Stromal cell of bone marrow (primary cell): ENCODE measurements around the gene TRAPPC1.
A peak's percentile ranks its signal among the peaks of the same experiment; 100 is the strongest.

ENCODE experiments used
- DNase-seq: peaks from one replicate; pipeline ENCODE4 v3.0.0-alpha.2; 2012; ENCODE audit warnings: low read depth

Gene TRAPPC1

DNA sequence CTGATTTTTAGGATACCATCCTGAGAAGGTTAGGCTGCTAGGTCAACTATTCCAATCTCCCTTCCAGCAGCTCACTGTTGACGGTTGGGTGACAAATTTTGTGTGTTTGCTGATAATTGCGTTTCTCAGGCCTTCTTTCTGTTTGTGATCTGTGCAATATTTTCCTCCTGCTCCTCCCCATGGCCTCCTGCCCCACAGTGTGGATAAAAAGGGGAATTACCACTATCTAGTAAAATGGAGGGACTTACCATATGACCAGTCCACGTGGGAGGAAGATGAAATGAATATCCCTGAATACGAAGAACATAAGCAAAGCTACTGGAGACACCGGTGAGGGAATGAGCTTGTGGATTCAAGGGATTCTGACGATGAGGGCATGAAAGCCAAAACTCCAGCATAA, 34.0 kb downstream of the TRAPPC1 start:
- DNase-seq: peak; percentile 61

DNA sequence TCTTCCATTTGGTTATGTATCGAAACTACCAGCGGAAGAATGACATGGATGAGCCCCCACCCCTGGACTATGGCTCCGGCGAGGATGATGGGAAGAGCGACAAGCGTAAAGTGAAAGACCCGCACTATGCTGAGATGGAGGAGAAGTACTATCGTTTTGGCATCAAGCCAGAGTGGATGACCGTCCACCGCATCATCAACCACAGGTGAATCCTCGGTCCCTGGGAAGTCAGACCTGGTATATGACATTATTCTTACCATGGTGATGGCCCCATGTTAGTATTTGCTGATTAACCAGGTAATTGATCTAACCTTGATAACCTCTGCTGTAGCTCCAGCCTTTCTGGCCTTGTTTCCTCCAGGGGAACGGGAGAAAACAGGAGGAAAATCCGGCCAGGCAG, 34.7 kb downstream of the TRAPPC1 start:
- DNase-seq: no peak

GRCh38 chr17:7894866-7895265, 36.9 kb downstream of the TRAPPC1 start:
- no peak for DNase-seq

GRCh38 chr17:7894226-7894625, 37.5 kb downstream of the TRAPPC1 start:
- DNase-seq: no peak

DNA sequence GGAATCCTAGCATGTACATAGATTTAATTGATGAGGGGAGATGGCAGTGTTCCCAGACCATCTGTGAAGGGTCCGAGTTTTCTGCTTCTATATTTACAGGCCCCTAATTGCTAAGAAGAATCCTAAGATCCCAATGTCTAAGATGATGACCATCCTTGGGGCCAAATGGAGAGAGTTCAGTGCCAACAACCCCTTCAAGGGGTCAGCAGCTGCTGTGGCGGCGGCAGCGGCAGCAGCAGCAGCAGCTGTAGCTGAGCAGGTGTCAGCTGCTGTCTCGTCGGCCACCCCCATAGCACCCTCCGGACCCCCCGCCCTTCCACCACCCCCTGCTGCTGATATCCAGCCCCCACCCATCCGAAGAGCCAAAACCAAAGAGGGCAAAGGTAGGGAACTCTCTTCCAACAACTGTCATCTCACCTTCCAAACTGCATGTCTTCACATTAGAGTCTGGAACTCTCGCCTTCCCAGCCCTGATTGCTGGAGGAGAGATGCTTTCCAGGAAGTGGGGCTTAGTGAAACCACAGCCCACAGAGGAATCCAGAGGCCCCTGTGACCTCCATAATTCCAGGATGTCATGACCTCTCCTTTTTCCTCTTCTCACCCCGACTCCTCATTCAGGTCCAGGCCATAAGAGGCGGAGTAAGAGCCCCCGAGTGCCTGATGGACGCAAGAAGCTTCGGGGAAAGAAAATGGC, 38.4 kb downstream of the TRAPPC1 start:
- no peak for DNase-seq

GRCh38 chr17:7889166-7889955, 42.4 kb downstream of the TRAPPC1 start:
- peak; percentile 90 for DNase-seq

DNA sequence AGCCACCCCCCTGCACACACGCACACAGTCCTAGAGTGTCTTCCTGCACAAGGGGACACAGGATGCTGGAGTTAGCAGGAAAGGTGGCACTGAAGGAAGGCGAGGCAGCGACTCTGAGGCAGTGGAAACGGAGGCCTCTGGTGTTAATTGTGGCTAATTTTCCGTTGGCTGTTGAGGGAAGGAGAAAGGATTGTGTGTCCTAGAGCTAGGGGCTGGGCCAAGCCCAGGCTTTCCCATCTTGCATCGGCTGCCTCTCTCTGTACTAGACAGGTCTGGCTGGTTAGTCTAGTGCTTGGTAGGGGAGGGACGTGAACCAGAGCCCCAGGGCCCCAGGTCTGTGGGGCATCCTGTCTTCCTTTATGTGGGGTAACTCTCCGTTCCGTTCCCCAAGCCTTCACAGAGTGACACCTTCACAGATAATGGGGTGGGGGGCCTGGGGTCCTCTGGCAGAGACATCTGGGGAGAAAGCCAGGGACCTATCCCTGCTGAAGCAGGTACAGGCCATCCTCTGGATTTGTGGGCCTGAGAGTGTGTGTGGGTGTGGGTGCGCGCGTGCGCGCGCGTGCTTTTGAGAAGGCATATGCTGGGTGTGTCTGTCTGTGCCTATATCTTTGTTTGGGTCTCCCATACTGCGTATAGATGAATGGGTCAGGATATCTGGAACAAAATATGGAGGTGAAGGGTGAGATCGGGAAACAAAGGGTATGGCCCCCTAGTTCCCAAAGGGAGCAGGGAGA, 43.4 kb downstream of the TRAPPC1 start, which contains the start of gene CHD3:
Gene CHD3 (plus strand): TSS at position 606 of the 737 bp plus-strand sequence. CDS start 212 bp downstream, outside the sequence.
- no peak for DNase-seq

DNA sequence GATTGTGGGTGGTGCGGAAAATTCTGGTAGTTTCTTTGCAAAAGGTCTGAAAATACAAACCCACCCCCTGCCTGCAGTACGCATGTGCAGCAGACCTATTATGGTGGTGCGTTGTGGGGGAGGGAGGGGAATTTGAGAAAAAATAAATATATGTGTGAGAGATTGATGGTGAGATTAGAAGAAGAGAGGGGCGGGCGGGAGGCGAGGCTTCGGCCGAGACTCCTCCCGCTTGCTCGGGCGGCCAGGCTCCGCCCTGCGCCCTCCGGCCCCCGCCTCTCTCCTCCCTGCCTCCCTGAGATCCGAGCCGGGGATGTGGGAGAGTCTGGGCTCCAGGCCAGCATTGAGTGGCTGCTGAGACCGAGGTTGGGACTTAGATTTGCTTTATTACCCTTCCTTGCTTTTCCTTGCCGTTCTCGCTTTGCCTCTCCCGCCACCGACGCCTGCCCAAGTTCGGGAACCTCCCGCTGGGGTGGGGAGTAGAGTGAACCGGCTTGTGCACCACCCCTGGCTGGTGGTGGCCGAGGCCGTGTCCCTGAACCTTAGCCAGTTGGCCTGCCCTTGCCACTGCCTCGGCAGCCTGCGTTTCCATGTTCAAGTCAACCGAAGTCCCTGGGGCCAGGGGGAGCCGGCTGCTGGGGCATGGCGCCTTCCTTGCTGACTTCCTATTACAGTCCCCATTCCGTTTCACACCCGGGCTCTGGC, 44.1 kb downstream of the TRAPPC1 start:
- DNase-seq: peak; percentile 93

DNA sequence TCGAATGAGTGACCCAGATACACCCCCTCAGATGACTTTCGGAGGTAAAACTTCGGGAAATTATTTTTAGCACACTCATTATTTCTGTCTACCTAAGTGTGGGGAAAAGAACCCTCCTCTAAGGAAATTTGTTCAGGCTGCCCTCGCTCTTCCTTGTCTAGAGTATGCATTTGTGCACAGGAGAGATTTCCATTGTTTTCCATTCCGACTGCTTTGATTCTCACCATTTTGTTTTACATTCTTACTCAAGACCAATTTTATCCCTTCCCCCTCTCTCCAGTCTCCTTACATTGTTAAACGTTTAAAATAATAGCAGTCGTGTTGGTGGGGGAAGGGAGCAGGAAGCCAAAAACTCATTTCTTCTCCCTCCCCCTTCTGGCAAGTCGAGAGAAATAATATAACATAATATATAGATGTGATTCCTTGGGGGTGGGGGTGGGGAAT, 44.7 kb downstream of the TRAPPC1 start:
- no peak for DNase-seq

GRCh38 chr17:7886227-7887037, 45.3 kb downstream of the TRAPPC1 start:
- DNase-seq: no peak

DNA sequence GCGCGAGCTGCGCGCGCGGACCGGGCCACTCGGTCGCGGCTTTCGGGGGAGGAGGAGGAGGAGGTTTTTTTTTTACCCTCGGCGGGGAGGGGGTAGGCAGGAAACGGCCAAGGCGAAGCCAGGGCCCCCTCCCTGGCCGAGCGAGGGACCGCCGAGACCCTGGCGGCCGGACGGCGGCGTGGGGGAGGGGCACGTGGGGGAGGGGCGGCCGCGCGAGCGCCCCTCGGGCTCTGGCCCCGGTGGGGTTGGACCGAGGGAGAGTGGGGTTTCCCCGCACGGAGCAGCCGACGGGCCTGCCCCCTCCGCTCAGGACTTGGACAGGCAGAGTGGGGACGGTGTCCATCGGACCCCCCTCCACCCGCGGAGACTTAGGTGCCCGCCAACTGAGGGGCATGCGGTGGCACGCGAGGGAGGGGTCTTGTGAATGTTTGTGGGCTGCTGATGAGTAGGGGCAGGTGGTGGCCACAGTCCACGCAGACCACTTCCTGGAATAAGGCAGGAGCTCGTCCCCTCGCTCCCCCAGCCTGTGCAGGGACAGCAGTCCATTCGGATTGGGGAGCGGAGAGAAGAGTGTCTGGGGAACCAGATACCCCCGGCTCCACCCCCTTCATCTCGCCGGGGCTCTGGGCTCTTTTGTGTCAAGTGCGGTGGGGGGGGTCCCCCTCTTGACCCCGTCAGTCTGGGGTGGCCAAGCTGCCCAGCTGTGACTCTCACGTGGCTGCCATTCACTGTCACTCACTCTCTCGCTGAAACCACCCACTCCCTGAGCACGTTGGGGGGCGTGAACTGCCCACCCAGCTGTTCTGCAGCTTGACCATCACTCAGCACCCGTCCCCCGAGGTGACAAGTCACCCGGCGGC, 46.1 kb downstream of the TRAPPC1 start:
- no peak for DNase-seq

GRCh38 chr17:7884581-7885366, 47.0 kb downstream of the TRAPPC1 start:
- no peak for DNase-seq

DNA sequence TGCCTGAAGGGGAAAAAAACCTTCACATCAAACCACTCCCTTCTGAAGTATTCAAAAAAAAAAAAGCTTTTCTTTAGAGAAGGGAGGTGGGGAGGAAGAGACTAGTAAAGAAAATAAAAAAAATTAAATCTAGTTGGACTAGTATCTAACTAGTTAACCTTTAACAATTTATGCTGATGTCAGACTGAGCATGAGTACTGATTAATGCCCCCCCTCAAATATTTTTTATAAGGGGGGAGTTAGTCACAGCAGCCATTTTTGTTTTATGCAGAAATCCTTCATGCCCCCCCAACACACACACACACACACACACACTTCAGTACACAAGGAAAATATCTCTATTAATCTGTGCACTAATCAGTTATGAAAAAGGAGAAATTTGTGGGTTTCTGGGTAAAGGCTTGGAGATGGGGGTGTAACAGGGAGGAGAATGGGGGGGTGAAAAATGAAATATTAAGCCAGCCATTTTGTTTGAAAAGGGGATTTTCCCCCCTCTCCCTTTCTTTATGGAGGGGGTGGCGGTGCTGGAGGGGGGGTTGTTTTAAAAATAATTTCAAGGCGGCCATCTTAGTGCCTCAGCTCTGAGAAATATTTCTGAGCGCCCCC, 47.9 kb downstream of the TRAPPC1 start:
- no peak for DNase-seq

DNA sequence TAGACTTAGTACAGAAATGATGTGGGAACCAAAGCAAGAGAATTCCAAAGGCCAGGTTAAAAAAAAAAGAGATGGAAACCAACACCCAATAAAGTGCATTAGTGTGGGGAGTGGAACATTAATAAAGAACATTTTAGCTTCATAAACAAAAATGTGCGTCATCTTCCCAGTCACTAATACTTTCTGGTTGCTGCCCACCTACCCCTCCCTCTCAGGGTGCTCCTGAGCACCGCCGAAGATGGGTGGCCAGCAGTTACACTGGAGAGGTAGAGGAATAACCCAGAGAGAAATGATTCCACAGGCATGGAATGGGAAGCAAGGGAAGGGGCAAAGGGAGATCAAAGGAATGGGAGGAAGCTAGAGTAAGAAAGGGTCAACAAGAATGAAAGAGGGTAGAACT, 49.1 kb downstream of the TRAPPC1 start:
- DNase-seq: no peak

DNA sequence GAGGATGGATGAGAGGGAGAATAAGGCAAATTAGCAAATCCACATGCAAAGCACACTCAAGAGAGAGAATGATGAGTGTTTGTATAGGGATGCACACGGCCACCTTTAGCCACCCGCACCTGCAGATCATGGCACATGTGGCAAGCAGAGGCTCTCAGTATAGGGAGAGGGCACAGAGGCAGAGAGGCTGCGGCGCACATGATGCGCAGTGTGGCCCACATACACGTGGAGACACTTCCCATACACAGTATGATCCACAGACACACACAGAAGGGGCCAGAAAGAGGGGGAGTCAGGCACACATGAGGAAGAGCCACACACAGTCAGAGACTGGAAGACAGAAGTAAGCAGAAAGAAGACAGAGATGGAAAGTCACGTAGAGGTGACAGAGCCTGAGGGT, 49.7 kb downstream of the TRAPPC1 start:
- no peak for DNase-seq

- DNase-seq: no peak
Measured at GRCh38 chr17:7881276-7882054, 50.3 kb downstream of the TRAPPC1 start.
